ENCODE results near the gene ERCC6.

ERCC6 gene

GRCh38 chr10:49543604-49544003, 4.7 kb upstream of the ERCC6 start:
- no peak for DNase-seq

- no peak for DNase-seq
These were observed 3.4 kb upstream of the ERCC6 start for GRCh38 chr10:49542353-49542752.

GRCh38 chr10:49541762-49542161, 2.8 kb upstream of the ERCC6 start:
- DNase-seq = no peak

- no peak for DNase-seq
These were observed 1.3 kb upstream of the ERCC6 start for GRCh38 chr10:49540056-49540797.

GRCh38 chr10:49539320-49539885, 482 bp upstream of the ERCC6 start:
- peak; percentile 9 for DNase-seq

- DNase-seq = no peak
These were observed 4.1 kb downstream of the ERCC6 start for GRCh38 chr10:49534670-49535381.

- no peak for DNase-seq
These were observed 6.5 kb downstream of the ERCC6 start for GRCh38 chr10:49532461-49532860.

- no peak for DNase-seq
These were observed 9.9 kb downstream of the ERCC6 start for GRCh38 chr10:49528977-49529506.

- no peak for DNase-seq
These were observed 11.1 kb downstream of the ERCC6 start for GRCh38 chr10:49527850-49528249.

GRCh38 chr10:49527061-49527460, 11.9 kb downstream of the ERCC6 start:
- no peak for DNase-seq

- no peak for DNase-seq
These were observed 12.3 kb downstream of the ERCC6 start for GRCh38 chr10:49526619-49527018.

GRCh38 chr10:49524496-49524895, 14.4 kb downstream of the ERCC6 start:
- DNase-seq = no peak

- DNase-seq = no peak
These were observed 15.6 kb downstream of the ERCC6 start for GRCh38 chr10:49523301-49523700.

- no peak for DNase-seq
These were observed 17.9 kb downstream of the ERCC6 start for GRCh38 chr10:49521062-49521461.

- DNase-seq = no peak
These were observed 18.7 kb downstream of the ERCC6 start for GRCh38 chr10:49520122-49520775.

GRCh38 chr10:49519717-49520116, 19.2 kb downstream of the ERCC6 start:
- no peak for DNase-seq

- DNase-seq = no peak
These were observed 19.8 kb downstream of the ERCC6 start for GRCh38 chr10:49518982-49519578.

- DNase-seq = no peak
These were observed 20.4 kb downstream of the ERCC6 start for GRCh38 chr10:49518566-49518965.

- DNase-seq = no peak
These were observed 22.5 kb downstream of the ERCC6 start for GRCh38 chr10:49516216-49516970.

GRCh38 chr10:49512121-49512809, 26.7 kb downstream of the ERCC6 start:
- DNase-seq = no peak

- no peak for DNase-seq
These were observed 29.1 kb downstream of the ERCC6 start for GRCh38 chr10:49509771-49510303.
